Lower lobe of right lung (tissue), 2 donors: ENCODE data around the gene CLCN3. TPM values are rescaled to one million over a fixed set of nuclear protein-coding genes. Genes with fewer than 3 reads are reported as not detected.
"Not testable (repeated sequence)": the region's sequence is repeated elsewhere in the genome, so short reads cannot be mapped to it uniquely, and the experiment has no call there.

Experiments used
- ATAC-seq, 2 donors: fragments of 200-7000 bp; cut with Tn5 transposase; one replicate each; pipeline ENCODE4 v1.9.1; 2020 to 2022; ENCODE audit warnings: mild to moderate bottlenecking in 2 of 2, moderate library complexity in 2 of 2
- DNase-seq: peaks from one replicate; pipeline ENCODE4 v3.0.0-alpha.2; 2020
- H3K27ac ChIP-seq: fragments of 200-600 bp; one replicate; pipeline ENCODE4 v1.8.0; 2022
- H3K27me3 ChIP-seq: fragments of 200-600 bp; one replicate; pipeline ENCODE4 v1.8.0; 2022; ENCODE audit warnings: low read depth
- H3K36me3 ChIP-seq: fragments of 200-600 bp; one replicate; pipeline ENCODE4 v1.8.0; 2022; ENCODE audit warnings: mild to moderate bottlenecking
- H3K4me1 ChIP-seq: fragments of 200-600 bp; one replicate; pipeline ENCODE4 v1.8.0; 2022
- H3K4me3 ChIP-seq: fragments of 200-600 bp; one replicate; pipeline ENCODE4 v1.8.0; 2022; ENCODE audit warnings: mild to moderate bottlenecking
- H3K9me3 ChIP-seq: fragments of 200-600 bp; one replicate; pipeline ENCODE4 v1.8.0; 2022
- intact Hi-C: fragments of 100-400 bp; cut with DNase I; formaldehyde crosslinking; loops from one replicate; pipeline ENCODE4 v1.11.0; 2022
- long read RNA-seq: library from polyadenylated mRNA; unstranded; transcript quantifications from one replicate; pipeline ENCODE4 v2.0.0, GENCODE V29; 2021
- total RNA-seq: library from RNA; stranded (reverse); fragmentation: NEBNext Ultra II Directional; extraction: Animal tissue kit (Norgen Biotek cat#: 25700); gene quantifications from one replicate; pipeline ENCODE4 v1.2.1, GENCODE V29; 2021
- TF ChIP-seq, protein P1 (sequence below): fragments of 200-600 bp; IDR thresholded peaks from one replicate; pipeline ENCODE4 v1.8.0; 2022; ENCODE audit warnings: antibody characterized with exemption, mild to moderate bottlenecking
- donor health status: DM: no; HTN: yes; CAD: no; lungs with severe emphysema.

CLCN3 gene
- 41.8 TPM for total RNA-seq
- long read RNA-seq, full-length matches to known transcripts, result 24 of 36 reads
- long read RNA-seq, partial matches to known transcripts, result 4 of 36 reads
- long read RNA-seq, other reads (novel, unspliced or antisense), result 8 of 36 reads

- peak within 1 kb of the TSS; percentile 92 for H3K27ac ChIP-seq
- no peaks in the 10 kb centered on the region for H3K27me3 ChIP-seq
- peak; percentile 99 for DNase-seq
- H3K36me3 ChIP-seq, result no peaks in the 10 kb centered on the region
- TF ChIP-seq, protein P1, sequence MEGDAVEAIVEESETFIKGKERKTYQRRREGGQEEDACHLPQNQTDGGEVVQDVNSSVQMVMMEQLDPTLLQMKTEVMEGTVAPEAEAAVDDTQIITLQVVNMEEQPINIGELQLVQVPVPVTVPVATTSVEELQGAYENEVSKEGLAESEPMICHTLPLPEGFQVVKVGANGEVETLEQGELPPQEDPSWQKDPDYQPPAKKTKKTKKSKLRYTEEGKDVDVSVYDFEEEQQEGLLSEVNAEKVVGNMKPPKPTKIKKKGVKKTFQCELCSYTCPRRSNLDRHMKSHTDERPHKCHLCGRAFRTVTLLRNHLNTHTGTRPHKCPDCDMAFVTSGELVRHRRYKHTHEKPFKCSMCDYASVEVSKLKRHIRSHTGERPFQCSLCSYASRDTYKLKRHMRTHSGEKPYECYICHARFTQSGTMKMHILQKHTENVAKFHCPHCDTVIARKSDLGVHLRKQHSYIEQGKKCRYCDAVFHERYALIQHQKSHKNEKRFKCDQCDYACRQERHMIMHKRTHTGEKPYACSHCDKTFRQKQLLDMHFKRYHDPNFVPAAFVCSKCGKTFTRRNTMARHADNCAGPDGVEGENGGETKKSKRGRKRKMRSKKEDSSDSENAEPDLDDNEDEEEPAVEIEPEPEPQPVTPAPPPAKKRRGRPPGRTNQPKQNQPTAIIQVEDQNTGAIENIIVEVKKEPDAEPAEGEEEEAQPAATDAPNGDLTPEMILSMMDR, result peak; percentile 11
- H3K4me1 ChIP-seq, result peaks cover 31% of the 10 kb centered on the region
- H3K4me3 ChIP-seq, result peak within 1 kb of the TSS; percentile 68
- intact Hi-C loops, result no loop called here
- ATAC-seq, result peak; percentile 99 to 100
- no peaks in the 10 kb centered on the region for H3K9me3 ChIP-seq
Measured at GRCh38 chr4:169619958-169620879, at the start of gene CLCN3. TSS of gene CLCN3 (plus strand) at chr4:169620578. CDS start at chr4:169635929, 15,351 bp downstream.

GRCh38 chr4:169571012-169571411 lies 49.4 kb upstream of the CLCN3 start:
- peaks cover 23% of the 10 kb centered on the region for H3K36me3 ChIP-seq
- H3K27ac ChIP-seq, H3K4me1 ChIP-seq, H3K4me3 ChIP-seq, H3K27me3 ChIP-seq, DNase-seq, intact Hi-C loops, H3K9me3 ChIP-seq, ATAC-seq: not testable (repeated sequence)

DNA sequence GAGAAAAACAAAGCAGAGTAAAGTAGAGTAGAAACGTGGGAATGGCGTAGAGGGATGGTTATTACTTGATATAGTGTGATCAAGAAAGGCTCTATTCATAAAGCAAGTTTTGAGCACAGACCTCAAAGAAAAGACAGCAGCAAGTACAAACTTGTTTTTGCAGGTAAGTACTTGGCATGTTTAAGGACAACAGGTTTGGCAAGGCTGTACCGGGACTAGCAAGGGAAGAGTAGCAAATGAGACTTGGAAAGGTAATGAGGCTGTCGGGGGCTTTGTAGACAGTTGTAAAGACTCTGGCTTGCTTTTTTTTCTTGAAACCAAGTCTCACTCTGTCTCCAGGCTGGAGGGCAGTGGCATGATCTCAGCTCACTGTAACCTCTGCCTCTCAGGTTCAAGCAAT lies 48.9 kb upstream of the CLCN3 start:
- intact Hi-C loops, result no loop called here

GRCh38 chr4:169573889-169574288 lies 46.5 kb upstream of the CLCN3 start:
- Histone ChIP-seq H3K27ac (no peak overlapping the region), H3K4me3 (no peak overlapping the region), H3K36me3 (peaks cover 32% of the 10 kb centered on the region), H3K27me3 (no peaks in the 10 kb centered on the region), H3K9me3 (no peaks in the 10 kb centered on the region), H3K4me1 (no peaks in the 10 kb centered on the region)
- TF ChIP-seq, protein P1, result no peak
- intact Hi-C loops, result no loop called here
- ATAC-seq, result no peak
- no peak for DNase-seq

More for the DNA sequence above, 48.9 kb upstream of the CLCN3 start:
- TF ChIP-seq, protein P1, result no peak
- DNase-seq, result no peak
- no peaks in the 10 kb centered on the region for H3K9me3 ChIP-seq
- no peak overlapping the region for H3K27ac ChIP-seq
- no peaks in the 10 kb centered on the region for H3K27me3 ChIP-seq
- H3K4me1 ChIP-seq, result no peaks in the 10 kb centered on the region
- no peak for ATAC-seq
- H3K4me3 ChIP-seq, result no peak overlapping the region
- peaks cover 27% of the 10 kb centered on the region for H3K36me3 ChIP-seq

GRCh38 chr4:169582203-169582602 lies 38.2 kb upstream of the CLCN3 start:
- DNase-seq (no peak), ATAC-seq (no peak)
- intact Hi-C loops, result no loop called here
- Histone ChIP-seq H3K36me3 (peaks cover 40% of the 10 kb centered on the region), H3K9me3 (no peaks in the 10 kb centered on the region), H3K27ac (no peak overlapping the region), H3K27me3 (no peaks in the 10 kb centered on the region), H3K4me3 (no peak overlapping the region), H3K4me1 (no peaks in the 10 kb centered on the region)
- TF ChIP-seq, protein P1, result no peak

GRCh38 chr4:169582706-169583105 lies 37.7 kb upstream of the CLCN3 start:
- intact Hi-C loops, result no loop called here
- TF ChIP-seq, protein P1, result no peak

More at GRCh38 chr4:169582706-169583105, 37.7 kb upstream of the CLCN3 start:
- H3K4me3 ChIP-seq, result no peak overlapping the region
- ATAC-seq (no peak), DNase-seq (no peak)
- H3K9me3 ChIP-seq, result no peaks in the 10 kb centered on the region
- no peaks in the 10 kb centered on the region for H3K27me3 ChIP-seq
- H3K4me1 ChIP-seq, result no peaks in the 10 kb centered on the region
- no peak overlapping the region for H3K27ac ChIP-seq
- H3K36me3 ChIP-seq, result peaks cover 40% of the 10 kb centered on the region
